ENCODE data around the gene AARS2. TPM values are rescaled to one million over a fixed set of nuclear protein-coding genes. Genes with fewer than 3 reads are reported as not detected.

AARS2 gene
- total and polyA plus RNA-seq, 4 donors, result 1.9 to 9.6 (median 6.9) TPM

- peaks cover 4 to 10% (median 8%) of the 10 kb centered on the region in 4 donors for H3K4me1 ChIP-seq (ENCODE audit: control insufficient read depth in 4 of 4, insufficient read depth in 4 of 4, low read length in 3 of 4)
- peaks cover 12 to 66% (median 28%) of the 10 kb centered on the region in 4 donors for H3K36me3 ChIP-seq (ENCODE audit: control insufficient read depth in 4 of 4, insufficient read depth in 3 of 4, low read depth in 1 of 4, low read length in 3 of 4)
- no peak overlapping the region for H3K9ac ChIP-seq (ENCODE audit: low read depth in 1 of 2, low read length in 2 of 2)
- H3K27ac ChIP-seq (ENCODE audit: low read depth in 1 of 2, low read length in 2 of 2), result no peak overlapping the region
- 94% methylated on average over 2 of the region's 2 CpGs for WGBS
- no peak for TF ChIP-seq MAX (IDR thresholded peaks at IDR 0.05)
- no peak for DNase-seq (ENCODE audit: low spot score)
- no peak overlapping the region for H3K4me3 ChIP-seq (ENCODE audit: low read depth in 1 of 3, low read length in 3 of 3)
- H3K27me3 ChIP-seq (ENCODE audit: control insufficient read depth in 4 of 4, insufficient read depth in 4 of 4, low read length in 3 of 4), result no peaks in the 10 kb centered on the region
- H3K9me3 ChIP-seq (ENCODE audit: control insufficient read depth in 4 of 4, low read length in 3 of 4), result no peaks in the 10 kb centered on the region
Measured at GRCh38 chr6:44309092-44309491, 4.1 kb downstream of the AARS2 start.

- Histone ChIP-seq H3K27me3 (ENCODE audit: control insufficient read depth in 4 of 4, insufficient read depth in 4 of 4, low read length in 3 of 4) (no peaks in the 10 kb centered on the region), H3K4me3 (ENCODE audit: low read depth in 1 of 3, low read length in 3 of 3) (no peak overlapping the region), H3K36me3 (ENCODE audit: control insufficient read depth in 4 of 4, insufficient read depth in 3 of 4, low read depth in 1 of 4, low read length in 3 of 4) (peaks cover 13 to 84% (median 39%) of the 10 kb centered on the region in 4 donors), H3K4me1 (ENCODE audit: control insufficient read depth in 4 of 4, insufficient read depth in 4 of 4, low read length in 3 of 4) (peaks cover 2 to 4% (median 2%) of the 10 kb centered on the region in 4 donors), H3K27ac (ENCODE audit: low read depth in 1 of 2, low read length in 2 of 2) (no peak overlapping the region), H3K9me3 (ENCODE audit: control insufficient read depth in 4 of 4, low read length in 3 of 4) (no peaks in the 10 kb centered on the region), H3K9ac (ENCODE audit: low read depth in 1 of 2, low read length in 2 of 2) (no peak overlapping the region)
- WGBS, result 98% methylated on average over 10 of the region's 10 CpGs
- TF ChIP-seq GABPA (IDR thresholded peaks at IDR 0.05 in 1 of 2, conservative IDR thresholded peaks at IDR 0.05 in 1 of 2), result no peak
- TF ChIP-seq FOXA1 (IDR thresholded peaks at IDR 0.05), result no peak
- no peak for TF ChIP-seq RAD21 (IDR thresholded peaks at IDR 0.05)
- no peak for TF ChIP-seq EGR1 (IDR thresholded peaks at IDR 0.05; ENCODE audit: low read depth in 2 of 2)
- TF ChIP-seq HNF4G (IDR thresholded peaks at IDR 0.05), result no peak
- TF ChIP-seq SP1 (IDR thresholded peaks at IDR 0.05), result no peak
- no peak for TF ChIP-seq REST (IDR thresholded peaks at IDR 0.05)
- TF ChIP-seq TAF1 (conservative IDR thresholded peaks at IDR 0.05), result no peak
- no peak for TF ChIP-seq CTCF (IDR thresholded peaks at IDR 0.05; ENCODE audit: low read depth, low read length, missing input control)
- TF ChIP-seq YY1 (IDR thresholded peaks at IDR 0.05), result no peak
- TF ChIP-seq ZBTB33 (IDR thresholded peaks at IDR 0.05), result no peak
- TF ChIP-seq MAX (IDR thresholded peaks at IDR 0.05), result no peak
- no peak for TF ChIP-seq HNF4A (conservative IDR thresholded peaks at IDR 0.05)
- TF ChIP-seq RXRA (IDR thresholded peaks at IDR 0.05), result no peak
- no peak for TF ChIP-seq NR2F2 (IDR thresholded peaks at IDR 0.05)
- TF ChIP-seq FOXA2 (IDR thresholded peaks at IDR 0.05), result no peak
- TF ChIP-seq JUND (IDR thresholded peaks at IDR 0.05), result no peak
- no peak for DNase-seq (ENCODE audit: low spot score)
Measured at GRCh38 chr6:44307217-44307616, 5.9 kb downstream of the AARS2 start.
